ENCODE results near the gene EVA1B. TPM values are rescaled to one million over a fixed set of nuclear protein-coding genes. Genes with fewer than 3 reads are reported as not detected.

Gene EVA1B, protein sequence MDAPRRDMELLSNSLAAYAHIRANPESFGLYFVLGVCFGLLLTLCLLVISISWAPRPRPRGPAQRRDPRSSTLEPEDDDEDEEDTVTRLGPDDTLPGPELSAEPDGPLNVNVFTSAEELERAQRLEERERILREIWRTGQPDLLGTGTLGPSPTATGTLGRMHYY
- 4.8 TPM for total RNA-seq

GRCh38 chr1:36323636-36324352 is at the start of gene EVA1B:
Gene EVA1B (minus strand): TSS chr1:36323645. CDS start chr1:36323037, 608 bp downstream.
- ATAC-seq (peak; percentile 67), DNase-seq (ENCODE audit: low spot score) (peak; percentile 73)

DNA sequence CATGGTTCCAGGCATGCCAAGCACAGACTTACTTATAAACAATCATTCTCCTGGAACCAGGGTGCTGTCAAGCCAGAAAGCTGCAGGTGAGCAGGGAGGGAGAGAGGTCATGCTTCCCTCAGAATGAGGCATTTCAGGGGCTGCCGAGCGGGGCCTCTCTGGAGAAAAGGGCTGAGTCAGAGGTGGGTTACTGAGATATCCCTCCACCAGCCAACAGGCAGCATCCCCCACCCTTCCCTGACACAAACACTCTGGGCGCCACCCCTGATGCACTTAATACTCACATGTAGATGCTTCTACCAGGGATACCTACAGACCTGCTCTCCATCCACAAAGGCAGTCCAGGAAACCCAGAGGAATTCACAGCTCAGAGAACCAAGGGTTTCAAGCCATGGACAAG is 49.2 kb upstream of the EVA1B start:
- no peak for DNase-seq (ENCODE audit: low spot score)
- ATAC-seq, result no peak

DNA sequence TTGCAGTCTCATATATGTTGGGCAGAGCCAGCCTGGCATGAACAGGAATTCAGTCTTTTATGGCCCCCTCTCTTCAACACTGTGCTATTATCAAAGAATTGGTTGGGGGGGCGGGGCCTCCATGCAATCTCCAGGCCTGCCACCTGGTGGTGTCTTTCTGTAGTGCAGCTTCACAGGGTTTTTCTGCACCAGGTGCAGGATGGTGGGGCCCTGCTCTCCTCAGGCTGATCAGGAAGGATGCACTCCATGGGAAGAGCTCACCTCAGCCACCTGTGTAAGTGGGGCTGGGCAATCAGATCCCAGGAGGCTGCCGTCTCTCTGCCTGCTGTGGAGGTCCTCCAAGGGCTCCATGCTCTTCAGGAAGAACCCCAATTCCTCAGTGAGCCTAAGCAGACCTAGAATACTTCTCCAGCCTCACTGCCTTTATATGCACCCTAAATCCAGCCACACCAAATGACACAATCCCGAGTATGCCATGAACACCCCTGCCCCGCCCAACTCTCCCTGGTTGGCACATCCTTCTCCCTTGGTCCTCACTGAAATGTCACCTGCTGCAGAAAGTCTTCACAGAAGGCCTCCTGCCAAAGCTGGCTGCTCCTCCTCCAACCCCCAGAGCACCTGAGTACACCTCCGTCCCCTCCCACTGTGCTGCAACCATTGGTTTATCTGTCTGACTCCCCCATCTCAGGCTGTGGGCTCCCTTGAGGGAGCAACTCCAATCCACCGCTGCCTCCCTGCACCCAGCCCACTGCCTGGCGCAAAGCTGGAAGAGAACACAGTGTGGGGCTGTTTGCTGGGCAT is 45.8 kb upstream of the EVA1B start:
- DNase-seq (ENCODE audit: low spot score) (peak; percentile 74), ATAC-seq (peak; percentile 87)

GRCh38 chr1:36367798-36368197 is 44.4 kb upstream of the EVA1B start:
- ATAC-seq (no peak), DNase-seq (ENCODE audit: low spot score) (no peak)

DNA sequence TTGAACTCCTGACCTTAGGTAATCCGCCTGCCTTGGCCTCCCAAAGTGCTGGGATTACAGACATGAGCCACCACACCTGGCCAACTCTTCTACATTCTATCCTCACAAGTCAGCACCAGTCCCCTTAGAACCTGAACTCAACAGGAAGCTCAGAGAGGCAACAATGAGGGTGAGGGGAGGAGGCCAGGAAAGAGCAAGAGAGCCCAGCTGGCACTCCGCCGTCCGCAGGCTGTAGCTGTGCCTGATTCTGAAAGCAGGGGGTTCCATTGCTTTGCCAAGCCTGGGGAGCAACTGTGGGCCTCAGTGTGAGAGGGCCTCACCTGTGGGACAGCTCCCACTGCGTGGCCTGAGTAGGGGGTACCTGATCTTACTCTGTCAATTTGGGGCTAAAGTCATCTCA is 43.6 kb upstream of the EVA1B start:
- no peak for DNase-seq (ENCODE audit: low spot score)
- no peak for ATAC-seq

DNA sequence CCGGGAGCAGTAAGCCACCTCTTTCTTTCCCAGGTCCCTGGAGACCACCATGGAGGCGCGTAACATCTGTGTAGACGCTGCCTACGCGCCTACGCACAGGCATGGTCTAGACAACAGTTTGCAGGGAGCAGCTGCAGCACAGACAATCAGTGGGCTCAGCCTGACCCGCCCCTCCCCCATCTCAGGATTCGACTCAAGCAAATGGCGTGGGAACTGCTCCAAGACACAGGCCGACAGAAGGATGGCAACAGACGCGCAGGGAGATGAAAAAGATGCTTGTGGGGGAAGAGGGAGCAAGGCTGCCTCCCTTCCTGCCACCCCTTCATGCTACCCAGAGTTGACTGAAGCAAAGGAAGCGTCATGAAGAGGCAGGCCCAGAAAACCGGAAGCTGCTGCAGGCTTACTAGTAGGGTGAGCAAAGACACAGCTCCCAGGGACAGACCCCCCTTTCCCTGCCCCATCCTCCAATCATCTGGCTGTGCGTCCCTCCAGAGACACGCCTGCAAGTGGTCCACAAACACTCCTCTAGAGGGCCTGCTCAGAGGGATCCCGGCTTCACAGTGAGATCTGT is 42.7 kb upstream of the EVA1B start:
- ATAC-seq, result no peak
- no peak for DNase-seq (ENCODE audit: low spot score)

- DNase-seq (ENCODE audit: low spot score) (no peak), ATAC-seq (no peak)
Measured at GRCh38 chr1:36365381-36365780, 41.9 kb upstream of the EVA1B start.

GRCh38 chr1:36359911-36360550 is 36.6 kb upstream of the EVA1B start:
- DNase-seq (ENCODE audit: low spot score), result no peak
- no peak for ATAC-seq

DNA sequence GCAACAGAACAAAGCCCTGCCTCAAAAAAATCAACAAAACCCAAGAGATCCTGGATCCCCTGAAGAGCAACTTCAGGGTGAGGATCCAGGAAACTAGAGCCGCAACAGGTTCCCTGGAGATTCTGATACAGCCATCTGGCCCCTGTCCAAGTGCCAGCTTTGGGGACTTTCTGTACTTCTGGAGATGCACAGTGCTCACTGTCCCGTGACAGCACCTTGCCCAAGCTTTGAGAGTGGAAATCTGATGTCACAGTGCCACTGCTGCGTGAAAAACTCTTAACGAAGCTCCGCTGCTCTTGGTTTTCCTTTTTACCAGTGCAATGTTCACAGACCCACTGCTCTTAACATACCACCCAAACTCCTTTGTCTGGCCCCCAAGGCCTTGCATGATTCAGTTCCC is 35.9 kb upstream of the EVA1B start:
- DNase-seq (ENCODE audit: low spot score), result no peak
- no peak for ATAC-seq

DNA sequence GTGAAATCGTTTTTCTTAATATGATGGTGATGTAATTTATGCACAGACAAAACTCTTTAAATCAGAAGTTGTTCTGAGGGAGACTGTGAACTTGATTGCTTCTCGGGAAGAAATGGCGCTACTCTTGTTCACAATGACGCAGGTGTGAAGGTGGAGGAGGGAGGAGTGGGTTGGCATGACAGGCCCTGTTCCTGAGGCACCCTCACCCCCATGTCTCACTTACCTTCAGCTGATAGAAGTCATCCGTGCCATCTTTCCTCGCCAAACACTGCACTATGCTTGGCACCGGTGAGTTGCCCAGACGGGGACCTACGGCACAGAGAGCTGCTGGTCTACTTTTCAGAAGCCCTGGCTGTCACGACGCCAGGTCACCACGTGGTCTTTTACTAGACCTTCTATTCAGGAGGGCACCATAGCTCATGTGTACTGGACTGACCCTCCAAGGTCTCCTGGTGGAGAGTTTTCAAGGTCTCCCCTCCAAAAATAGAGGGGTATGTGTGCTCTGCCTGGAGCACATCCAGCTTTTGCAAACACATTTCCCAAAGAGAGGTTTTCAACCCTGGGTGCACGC is 35.2 kb upstream of the EVA1B start:
- DNase-seq (ENCODE audit: low spot score) (no peak), ATAC-seq (no peak)

- ATAC-seq (peak; percentile 16), DNase-seq (ENCODE audit: low spot score) (no peak)
Measured at GRCh38 chr1:36355811-36356210, 32.4 kb upstream of the EVA1B start.

GRCh38 chr1:36354486-36354885 is 31.0 kb upstream of the EVA1B start:
- ATAC-seq (no peak), DNase-seq (ENCODE audit: low spot score) (no peak)

DNA sequence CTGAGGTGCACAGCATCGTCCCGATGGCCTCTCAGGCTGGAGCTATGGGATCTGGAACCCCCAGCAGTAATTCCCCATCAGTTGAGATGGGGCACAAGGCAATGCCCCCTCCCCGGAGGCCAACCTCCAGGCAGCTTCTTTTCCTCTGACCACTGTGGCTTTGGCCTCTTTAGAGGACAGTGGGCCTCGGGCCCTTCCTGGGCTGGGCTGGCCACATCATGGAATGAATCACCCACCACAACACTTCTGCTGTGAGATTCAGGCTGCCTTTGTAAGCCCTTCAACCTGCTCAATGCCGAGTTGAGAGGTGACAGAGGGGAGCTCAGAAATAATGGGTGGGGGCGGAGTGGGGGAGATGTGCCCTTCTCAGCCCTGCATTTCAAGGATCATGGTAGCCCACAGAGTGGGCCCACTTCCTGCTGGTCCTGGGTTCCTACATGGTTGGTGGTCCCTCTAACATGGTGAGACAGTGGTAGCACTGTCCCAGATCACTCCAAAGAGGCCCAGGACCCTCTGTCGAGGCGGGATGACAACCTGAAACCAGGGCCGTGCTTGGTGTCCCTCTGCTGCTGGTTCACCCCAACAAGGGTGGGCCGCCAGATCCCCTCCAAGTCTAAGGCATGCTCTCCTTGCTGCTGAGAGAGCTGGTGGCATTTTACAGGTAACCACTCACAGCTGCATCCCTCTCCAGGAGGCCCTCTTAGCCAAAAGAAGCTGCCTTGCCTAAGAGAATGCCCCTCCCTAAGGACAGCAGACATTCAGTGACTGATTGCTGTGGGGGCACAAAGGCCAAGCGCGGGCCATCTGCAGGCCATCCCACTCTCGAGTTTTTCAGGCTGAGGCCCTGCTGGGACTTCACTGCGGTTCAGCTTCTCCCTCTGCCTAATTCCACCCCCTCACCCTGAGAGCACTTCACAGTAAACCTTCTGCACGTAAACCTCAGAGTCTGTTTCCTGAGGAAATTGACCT is 29.7 kb upstream of the EVA1B start:
- no peak for DNase-seq (ENCODE audit: low spot score)
- no peak for ATAC-seq

DNA sequence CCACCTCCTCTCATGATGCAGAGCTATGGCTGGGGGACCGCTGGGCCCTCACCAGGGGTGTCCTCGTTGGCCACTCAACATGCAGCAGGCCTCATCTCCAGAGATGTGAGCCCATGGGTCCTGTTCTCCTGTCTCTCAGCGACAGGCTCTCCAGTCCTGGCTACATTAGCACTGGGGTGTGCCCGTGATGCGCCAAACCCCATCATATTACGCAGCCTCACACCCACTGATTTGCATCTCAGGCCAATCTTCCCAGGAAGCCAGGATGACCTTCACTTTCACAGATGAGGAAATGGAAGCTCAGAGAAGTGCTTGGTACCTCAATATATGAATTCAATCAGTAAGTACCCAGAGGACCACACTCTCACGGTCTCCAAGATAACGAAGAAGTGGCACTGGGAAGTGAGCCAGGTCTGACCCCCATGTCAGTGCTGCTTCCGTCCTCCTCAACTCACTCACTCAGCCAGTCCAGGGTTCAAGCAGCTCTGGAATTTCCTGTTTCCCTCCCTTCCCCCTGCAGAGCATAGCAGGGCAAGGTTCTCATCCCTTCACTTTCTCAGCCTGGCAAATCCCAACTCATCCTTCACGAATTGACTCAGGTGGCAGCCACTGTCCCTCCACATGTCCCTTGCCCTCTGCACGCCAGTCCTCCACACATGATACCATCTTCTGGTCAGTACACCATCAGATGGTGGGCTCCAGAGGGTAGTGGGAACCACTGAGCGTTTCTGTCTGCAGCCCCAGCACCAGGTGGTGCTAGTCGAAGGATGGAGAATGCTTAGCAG is 28.9 kb upstream of the EVA1B start:
- DNase-seq (ENCODE audit: low spot score), result no peak
- ATAC-seq, result no peak

GRCh38 chr1:36351227-36351977 is 28.0 kb upstream of the EVA1B start:
- no peak for ATAC-seq

DNA sequence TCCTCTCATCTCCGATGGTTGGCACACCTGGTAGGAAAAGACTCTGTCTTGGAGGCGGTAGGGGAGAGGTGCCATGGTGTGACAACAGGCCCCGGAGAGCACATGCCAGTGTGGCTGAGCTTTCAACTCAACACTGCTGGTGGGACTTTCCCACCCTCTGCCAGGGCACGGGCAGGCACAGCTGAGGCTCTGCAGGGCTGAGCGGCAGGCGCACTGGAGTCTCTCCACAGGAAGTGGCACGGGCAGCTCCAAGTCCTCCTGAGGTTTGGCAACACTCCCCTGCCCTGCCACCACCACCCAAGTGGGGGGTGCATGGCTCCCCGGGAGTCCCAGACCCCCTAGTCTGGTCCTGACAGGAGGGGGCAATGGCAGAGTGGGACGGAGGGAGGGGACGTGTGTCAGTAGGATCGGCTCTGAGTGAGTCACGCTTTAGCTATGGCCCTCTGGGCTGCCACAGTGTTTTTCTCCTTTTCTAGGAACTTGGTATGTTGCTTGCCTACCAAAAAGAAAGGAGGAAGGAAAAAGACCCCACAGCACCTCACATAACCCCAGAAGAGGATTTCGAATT is 27.3 kb upstream of the EVA1B start:
- DNase-seq (ENCODE audit: low spot score), result no peak
- peak; percentile 14 for ATAC-seq

More at GRCh38 chr1:36351227-36351977, 28.0 kb upstream of the EVA1B start:
- DNase-seq (ENCODE audit: low spot score), result no peak

- DNase-seq (ENCODE audit: low spot score) (no peak), ATAC-seq (no peak)
Measured at GRCh38 chr1:36349839-36350238, 26.4 kb upstream of the EVA1B start.

DNA sequence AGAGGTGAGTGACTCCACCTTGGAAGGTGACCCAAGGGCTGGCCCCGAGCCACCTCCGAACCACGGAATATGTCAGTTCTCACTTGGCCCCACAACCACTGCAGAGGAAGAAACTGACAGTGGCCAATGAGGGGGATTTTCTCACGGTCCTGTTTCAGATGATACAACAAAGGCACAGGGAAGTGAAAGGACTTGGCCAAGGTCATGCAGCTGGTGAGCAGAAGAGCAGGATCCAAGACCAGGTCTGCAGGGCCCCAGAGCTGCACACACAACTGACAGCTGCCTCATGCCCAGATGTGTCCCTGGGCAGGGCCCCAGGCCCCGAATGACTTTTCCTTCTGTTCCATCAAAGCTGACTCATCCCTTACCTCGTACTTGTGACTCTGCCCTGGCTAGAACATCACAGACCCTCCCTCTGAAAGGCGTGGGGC is 25.8 kb upstream of the EVA1B start:
- ATAC-seq (no peak), DNase-seq (ENCODE audit: low spot score) (no peak)

All from left lobe of liver (tissue), 2 donors.